HL-60 (cell line): Measurements from ENCODE around the gene GPR68.

ENCODE experiments used
- DNase-seq, 2 experiments: peaks; one replicate each; pipeline ENCODE4 v3.0.0-alpha.2; 2010 to 2020; ENCODE audit warnings: low read depth in 1 of 2, low spot score in 1 of 2
- H3K27ac ChIP-seq: fragments of 250-450 bp; sonication (Bioruptor Pico); replicated peaks from 2 replicates; pipeline ENCODE4 v1.5.1; 2020; ENCODE audit warnings: mild to moderate bottlenecking, moderate library complexity
- H3K27me3 ChIP-seq: fragments of 250-450 bp; sonication (Bioruptor Pico); 2 replicates; pipeline ENCODE4 v1.5.1; 2021; ENCODE audit warnings: mild to moderate bottlenecking, moderate library complexity; ENCODE audit not compliant: insufficient read depth, poor library complexity, severe bottlenecking
- H3K4me3 ChIP-seq: replicated peaks from 2 replicates; pipeline ENCODE4 v1.5.1; 2011; ENCODE audit warnings: mild to moderate bottlenecking, control low read depth, low read length; ENCODE audit not compliant: insufficient read depth
- CTCF ChIP-seq: IDR thresholded peaks from one replicate; pipeline ENCODE4 v1.5.1; 2011; ENCODE audit warnings: low read length, control low read depth, inconsistent platforms; ENCODE audit not compliant: insufficient read depth
- GABPA ChIP-seq: IDR thresholded peaks from 2 replicates; pipeline ENCODE4 v1.6.1; 2012; ENCODE audit warnings: low read depth
- POLR2AphosphoS5 ChIP-seq: IDR thresholded peaks from 2 replicates; pipeline ENCODE4 v1.6.1; 2012; ENCODE audit warnings: low read depth
- REST ChIP-seq: IDR thresholded peaks from 2 replicates; pipeline ENCODE4 v1.6.1; 2012; ENCODE audit warnings: low read depth; ENCODE audit not compliant: insufficient replicate concordance
- SPI1 ChIP-seq: IDR thresholded peaks from 2 replicates; pipeline ENCODE4 v1.6.1; 2012; ENCODE audit warnings: low read depth, mild to moderate bottlenecking, borderline replicate concordance

GPR68 gene

GRCh38 chr14:91220581-91221000 is 23.9 kb downstream of the GPR68 start:
- Histone ChIP-seq H3K27ac (no peak overlapping the region), H3K4me3 (no peak overlapping the region), H3K27me3 (no peaks in the 10 kb centered on the region)
- no peak for TF ChIP-seq GABPA
- no peak for TF ChIP-seq CTCF
- no peak for TF ChIP-seq POLR2AphosphoS5
- no peak for TF ChIP-seq REST
- DNase-seq, result no peak

- DNase-seq, result no peak
- H3K27me3 ChIP-seq, result no peaks in the 10 kb centered on the region
- H3K4me3 ChIP-seq, result no peak overlapping the region
- no peak overlapping the region for H3K27ac ChIP-seq
- TF ChIP-seq SPI1 (no peak), GABPA (no peak), CTCF (no peak), REST (no peak)
Observed at GRCh38 chr14:91219517-91220389, 24.8 kb downstream of the GPR68 start.

- TF ChIP-seq SPI1 (no peak), CTCF (no peak), REST (no peak), POLR2AphosphoS5 (no peak), GABPA (no peak)
- Histone ChIP-seq H3K27ac (no peak overlapping the region), H3K4me3 (no peak overlapping the region), H3K27me3 (no peaks in the 10 kb centered on the region)
- DNase-seq, result no peak
Observed at GRCh38 chr14:91218014-91218413, 26.5 kb downstream of the GPR68 start.
